ENCODE data around the gene EIF3I. TPM values are rescaled to one million over a fixed set of nuclear protein-coding genes. Genes with fewer than 3 reads are reported as not detected.

EIF3I gene
- total and polyA plus RNA-seq, 10 of the 15 experiments (the other 5 are each of a cell fraction or from before 2014, with no cell fraction given): 208 to 606 (median 352) TPM

DNA sequence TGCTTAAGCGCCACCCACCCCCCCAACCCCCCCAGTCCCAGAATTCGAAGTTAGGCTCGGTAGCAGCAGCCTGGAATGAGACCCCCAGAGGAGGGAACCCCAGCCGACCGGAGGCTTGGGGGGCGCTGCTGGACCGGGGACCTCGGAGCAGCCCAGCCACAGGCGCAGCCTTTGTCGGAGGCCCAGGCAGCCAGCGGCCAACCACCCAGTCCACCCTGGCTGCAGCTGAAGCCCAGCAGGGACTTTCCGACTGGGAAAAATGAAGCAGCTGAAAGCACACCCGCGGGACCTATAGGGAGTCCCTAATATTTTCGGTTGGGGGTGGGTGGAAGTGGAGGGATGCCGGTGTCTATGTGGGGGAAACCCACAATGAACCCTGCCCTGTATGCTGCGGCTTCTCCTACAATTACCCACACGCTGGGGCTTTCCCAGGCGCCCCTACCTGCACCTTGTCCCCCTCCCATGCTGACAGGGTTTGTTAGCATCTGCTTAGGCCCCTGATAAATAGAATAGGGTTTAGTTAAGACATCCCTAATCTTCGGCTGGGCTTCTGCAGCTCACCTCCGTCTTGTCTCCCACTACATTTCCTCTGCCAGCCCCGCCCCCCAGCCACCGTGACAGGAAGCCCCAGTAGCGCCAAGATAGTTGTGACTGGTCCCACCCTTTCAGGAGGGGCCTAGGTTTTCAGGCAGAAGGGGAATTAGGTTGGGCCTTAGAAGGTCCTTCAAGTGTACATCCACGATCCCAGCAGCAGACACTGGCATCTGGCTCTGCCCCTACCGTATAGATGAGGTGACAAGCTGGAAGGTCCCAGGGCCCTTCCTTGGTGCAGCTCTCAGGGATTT lies 21.0 kb upstream of the EIF3I start (continued):
- TF ChIP-seq REST (IDR thresholded peaks at IDR 0.05; ENCODE audit: low read depth, low read length) (no peak), SUZ12 (IDR thresholded peaks at IDR 0.05; ENCODE audit: unreplicated experiment) (no peak), ZNF687 (IDR thresholded peaks at IDR 0.05) (peak; percentile 63; the same call in 1 of the 2 replicates), TCF12 (IDR thresholded peaks at IDR 0.05; ENCODE audit: low read depth, low read length) (peak; percentile 57; the same call in 1 of the 2 replicates), USF2 (IDR thresholded peaks at IDR 0.05; ENCODE audit: borderline replicate concordance, low read depth, low read length) (no peak), SREBF2 (IDR thresholded peaks at IDR 0.05; ENCODE audit: low read length) (no peak), ATF7 (IDR thresholded peaks at IDR 0.05; ENCODE audit: low read depth) (peak; percentile 50), NR2C2 (IDR thresholded peaks at IDR 0.05; ENCODE audit: borderline replicate concordance, control insufficient read depth, insufficient read length, low read depth) (no peak), STAT1 (conservative IDR thresholded peaks at IDR 0.05) (no peak), BRCA1 (IDR thresholded peaks at IDR 0.05; ENCODE audit: low read depth, low read length) (no peak), FOS (IDR thresholded peaks at IDR 0.05; ENCODE audit: borderline replicate concordance, extremely low read depth, insufficient read length) (no peak)
- TF ChIP-seq, protein P1, sequence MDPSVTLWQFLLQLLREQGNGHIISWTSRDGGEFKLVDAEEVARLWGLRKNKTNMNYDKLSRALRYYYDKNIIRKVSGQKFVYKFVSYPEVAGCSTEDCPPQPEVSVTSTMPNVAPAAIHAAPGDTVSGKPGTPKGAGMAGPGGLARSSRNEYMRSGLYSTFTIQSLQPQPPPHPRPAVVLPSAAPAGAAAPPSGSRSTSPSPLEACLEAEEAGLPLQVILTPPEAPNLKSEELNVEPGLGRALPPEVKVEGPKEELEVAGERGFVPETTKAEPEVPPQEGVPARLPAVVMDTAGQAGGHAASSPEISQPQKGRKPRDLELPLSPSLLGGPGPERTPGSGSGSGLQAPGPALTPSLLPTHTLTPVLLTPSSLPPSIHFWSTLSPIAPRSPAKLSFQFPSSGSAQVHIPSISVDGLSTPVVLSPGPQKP (IDR thresholded peaks at IDR 0.05; ENCODE audit: low read depth, low read length): no peak
- TF ChIP-seq, protein P2, sequence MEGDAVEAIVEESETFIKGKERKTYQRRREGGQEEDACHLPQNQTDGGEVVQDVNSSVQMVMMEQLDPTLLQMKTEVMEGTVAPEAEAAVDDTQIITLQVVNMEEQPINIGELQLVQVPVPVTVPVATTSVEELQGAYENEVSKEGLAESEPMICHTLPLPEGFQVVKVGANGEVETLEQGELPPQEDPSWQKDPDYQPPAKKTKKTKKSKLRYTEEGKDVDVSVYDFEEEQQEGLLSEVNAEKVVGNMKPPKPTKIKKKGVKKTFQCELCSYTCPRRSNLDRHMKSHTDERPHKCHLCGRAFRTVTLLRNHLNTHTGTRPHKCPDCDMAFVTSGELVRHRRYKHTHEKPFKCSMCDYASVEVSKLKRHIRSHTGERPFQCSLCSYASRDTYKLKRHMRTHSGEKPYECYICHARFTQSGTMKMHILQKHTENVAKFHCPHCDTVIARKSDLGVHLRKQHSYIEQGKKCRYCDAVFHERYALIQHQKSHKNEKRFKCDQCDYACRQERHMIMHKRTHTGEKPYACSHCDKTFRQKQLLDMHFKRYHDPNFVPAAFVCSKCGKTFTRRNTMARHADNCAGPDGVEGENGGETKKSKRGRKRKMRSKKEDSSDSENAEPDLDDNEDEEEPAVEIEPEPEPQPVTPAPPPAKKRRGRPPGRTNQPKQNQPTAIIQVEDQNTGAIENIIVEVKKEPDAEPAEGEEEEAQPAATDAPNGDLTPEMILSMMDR (IDR thresholded peaks at IDR 0.05 in 2 of 3, conservative IDR thresholded peaks at IDR 0.05 in 1 of 3; ENCODE audit: control insufficient read depth in 2 of 3, extremely low read depth in 1 of 3, insufficient read depth in 1 of 3, low read depth in 3 of 3, low read length in 3 of 3): 0 out of 6 replicates have a peak, but pooled peaks of 2 of the 3 experiments have one; percentile 16 to 17

Data from GM12878 (cell line).